Stimulated activated naive CD8-positive, alpha-beta T cell treated with anti-CD3 and anti-CD28 coated beads, Interleukin-15, amount 100 ng/mL, for 72 hours (primary cell): ENCODE measurements around the gene HPS4.

Experiments used
- ATAC-seq: fragments of 150-1000 bp; cut with Tn5 transposase; 2 replicates; pipeline ENCODE4 v1.10.0; 2021; ENCODE audit warnings: mild to moderate bottlenecking, moderate library complexity
- DNase-seq, 2 donors: peaks; one replicate each; pipeline ENCODE4 v3.0.0; 2021 to 2022
- H3K27ac Mint-ChIP-seq, 2 donors: one replicate each; pipeline ENCODE4 v1.8.0; 2022; ENCODE audit warnings: mild to moderate bottlenecking in 2 of 2, mixed read lengths in 2 of 2, moderate library complexity in 2 of 2
- H3K27me3 Mint-ChIP-seq: one replicate; pipeline ENCODE4 v1.8.0; 2022; ENCODE audit warnings: mixed read lengths
- H3K4me1 Mint-ChIP-seq: one replicate; pipeline ENCODE4 v1.8.0; 2022; ENCODE audit warnings: mild to moderate bottlenecking, mixed read lengths
- H3K4me3 Mint-ChIP-seq, 2 donors: one replicate each; pipeline ENCODE4 v1.8.0; 2022; ENCODE audit warnings: mild to moderate bottlenecking in 2 of 2, mixed read lengths in 2 of 2, moderate library complexity in 1 of 2
- H3K9me3 Mint-ChIP-seq, 2 donors: one replicate each; pipeline ENCODE4 v1.8.0; 2022; ENCODE audit warnings: mixed read lengths in 2 of 2

Gene HPS4

GRCh38 chr22:26512149-26512793 lies 28.7 kb upstream of the HPS4 start, which contains the start of gene TFIP11:
Gene TFIP11, minus strand, starts transcription at chr22:26512473. Its CDS starts 2,201 bp downstream, at chr22:26510272.
- Mint-ChIP-seq H3K4me1 (peaks cover 54% of the 10 kb centered on the region), H3K9me3 (no peaks in the 10 kb centered on the region), H3K27ac (peak within 1 kb of the TSS; percentile 97 to 99), H3K4me3 (peak within 1 kb of the TSS; percentile 98 to 100), H3K27me3 (no peaks in the 10 kb centered on the region)
- peak; percentile 83 to 88 for DNase-seq
- peak; percentile 99 for ATAC-seq

GRCh38 chr22:26508148-26508547 lies 24.6 kb upstream of the HPS4 start:
- Mint-ChIP-seq H3K27me3 (no peaks in the 10 kb centered on the region), H3K27ac (no peak overlapping the region), H3K4me3 (no peak overlapping the region), H3K4me1 (peaks cover 48% of the 10 kb centered on the region), H3K9me3 (no peaks in the 10 kb centered on the region)
- DNase-seq (no peak), ATAC-seq (no peak)

GRCh38 chr22:26503758-26504157 lies 20.2 kb upstream of the HPS4 start:
- H3K4me1 Mint-ChIP-seq, result peaks cover 21% of the 10 kb centered on the region
- H3K4me3 Mint-ChIP-seq, result peak overlapping the region; percentile 31 to 40
- ATAC-seq (no peak), DNase-seq (no peak)
- no peaks in the 10 kb centered on the region for H3K9me3 Mint-ChIP-seq
- peak overlapping the region; percentile 90 to 94 for H3K27ac Mint-ChIP-seq
- H3K27me3 Mint-ChIP-seq, result no peaks in the 10 kb centered on the region

- Mint-ChIP-seq H3K27me3 (no peaks in the 10 kb centered on the region), H3K4me3 (peak overlapping the region; percentile 31 to 40)
- DNase-seq, result peak; percentile 44 to 79
Observed at GRCh38 chr22:26502688-26503561, 19.3 kb upstream of the HPS4 start.

GRCh38 chr22:26501996-26502395 lies 18.4 kb upstream of the HPS4 start:
- no peak for DNase-seq
- Mint-ChIP-seq H3K27me3 (no peaks in the 10 kb centered on the region), H3K4me3 (no peak overlapping the region), H3K27ac (no peak overlapping the region), H3K9me3 (no peaks in the 10 kb centered on the region), H3K4me1 (peaks cover 21% of the 10 kb centered on the region)
- no peak for ATAC-seq

More at GRCh38 chr22:26502688-26503561, 19.3 kb upstream of the HPS4 start:
- Mint-ChIP-seq H3K9me3 (no peaks in the 10 kb centered on the region), H3K4me1 (peaks cover 21% of the 10 kb centered on the region), H3K27ac (peak overlapping the region; percentile 90 to 94)
- ATAC-seq, result peak; percentile 97

- ATAC-seq, result no peak
- Mint-ChIP-seq H3K9me3 (no peaks in the 10 kb centered on the region), H3K4me3 (no peak overlapping the region), H3K27me3 (no peaks in the 10 kb centered on the region), H3K4me1 (peaks cover 17% of the 10 kb centered on the region), H3K27ac (no peak overlapping the region)
- DNase-seq, result no peak
Observed at GRCh38 chr22:26499188-26499703, 15.7 kb upstream of the HPS4 start.

GRCh38 chr22:26496456-26496855 lies 12.9 kb upstream of the HPS4 start:
- no peaks in the 10 kb centered on the region for H3K9me3 Mint-ChIP-seq
- H3K4me1 Mint-ChIP-seq, result peaks cover 7% of the 10 kb centered on the region
- no peaks in the 10 kb centered on the region for H3K27me3 Mint-ChIP-seq
- no peak for DNase-seq
- H3K27ac Mint-ChIP-seq, result no peak overlapping the region
- H3K4me3 Mint-ChIP-seq, result no peak overlapping the region
- ATAC-seq, result no peak

- no peak overlapping the region for H3K4me3 Mint-ChIP-seq
- no peak for DNase-seq
- H3K4me1 Mint-ChIP-seq, result peaks cover 7% of the 10 kb centered on the region
- no peaks in the 10 kb centered on the region for H3K27me3 Mint-ChIP-seq
- no peak for ATAC-seq
- H3K27ac Mint-ChIP-seq, result no peak overlapping the region
- H3K9me3 Mint-ChIP-seq, result no peaks in the 10 kb centered on the region
Observed at GRCh38 chr22:26494506-26494905, 10.9 kb upstream of the HPS4 start.

- H3K27me3 Mint-ChIP-seq, result no peaks in the 10 kb centered on the region
- H3K9me3 Mint-ChIP-seq, result no peaks in the 10 kb centered on the region
- no peak for ATAC-seq
- peak overlapping the region in 1 of 2 donors; percentile 5 for H3K27ac Mint-ChIP-seq
- no peak overlapping the region for H3K4me3 Mint-ChIP-seq
- DNase-seq, result no peak
- H3K4me1 Mint-ChIP-seq, result peaks cover 17% of the 10 kb centered on the region
Observed at GRCh38 chr22:26492220-26492619, 8.6 kb upstream of the HPS4 start.

- Mint-ChIP-seq H3K27ac (peak overlapping the region in 1 of 2 donors; percentile 86), H3K4me1 (peaks cover 37% of the 10 kb centered on the region), H3K27me3 (no peaks in the 10 kb centered on the region), H3K9me3 (no peaks in the 10 kb centered on the region), H3K4me3 (no peak overlapping the region)
- DNase-seq (no peak), ATAC-seq (no peak)
Observed at GRCh38 chr22:26489447-26490036, 6.0 kb upstream of the HPS4 start.

GRCh38 chr22:26487996-26488395 lies 4.4 kb upstream of the HPS4 start:
- no peak for DNase-seq
- no peaks in the 10 kb centered on the region for H3K9me3 Mint-ChIP-seq
- H3K4me1 Mint-ChIP-seq, result peaks cover 37% of the 10 kb centered on the region
- ATAC-seq, result no peak
- H3K27ac Mint-ChIP-seq, result peak overlapping the region; percentile 48 to 62
- H3K27me3 Mint-ChIP-seq, result no peaks in the 10 kb centered on the region
- no peak overlapping the region for H3K4me3 Mint-ChIP-seq

GRCh38 chr22:26486394-26486793 lies 2.8 kb upstream of the HPS4 start:
- H3K4me1 Mint-ChIP-seq, result peaks cover 53% of the 10 kb centered on the region
- no peaks in the 10 kb centered on the region for H3K27me3 Mint-ChIP-seq
- ATAC-seq, result no peak
- H3K4me3 Mint-ChIP-seq, result no peak overlapping the region
- H3K27ac Mint-ChIP-seq, result peak overlapping the region; percentile 48 to 91
- DNase-seq, result no peak
- no peaks in the 10 kb centered on the region for H3K9me3 Mint-ChIP-seq

- ATAC-seq (no peak), DNase-seq (no peak)
- H3K27me3 Mint-ChIP-seq, result no peaks in the 10 kb centered on the region
- no peaks in the 10 kb centered on the region for H3K9me3 Mint-ChIP-seq
- peaks cover 58% of the 10 kb centered on the region for H3K4me1 Mint-ChIP-seq
- peak overlapping the region; percentile 98 to 99 for H3K4me3 Mint-ChIP-seq
- peak overlapping the region; percentile 9 to 91 for H3K27ac Mint-ChIP-seq
Observed at GRCh38 chr22:26485806-26486390, 2.3 kb upstream of the HPS4 start.

GRCh38 chr22:26485013-26485412 lies 1.4 kb upstream of the HPS4 start:
- H3K27me3 Mint-ChIP-seq, result no peaks in the 10 kb centered on the region
- H3K27ac Mint-ChIP-seq, result peak overlapping the region in 1 of 2 donors; percentile 82
- ATAC-seq (no peak), DNase-seq (no peak)
- no peaks in the 10 kb centered on the region for H3K9me3 Mint-ChIP-seq
- H3K4me3 Mint-ChIP-seq, result peak overlapping the region; percentile 98 to 99
- H3K4me1 Mint-ChIP-seq, result peaks cover 67% of the 10 kb centered on the region

GRCh38 chr22:26484360-26484706 lies 750 bp upstream of the HPS4 start:
- no peak for DNase-seq

More at GRCh38 chr22:26484360-26484706, 750 bp upstream of the HPS4 start:
- peak overlapping the region; percentile 97 to 98 for H3K27ac Mint-ChIP-seq
- no peaks in the 10 kb centered on the region for H3K9me3 Mint-ChIP-seq
- H3K4me3 Mint-ChIP-seq, result peak overlapping the region; percentile 98 to 99
- H3K27me3 Mint-ChIP-seq, result no peaks in the 10 kb centered on the region
- peaks cover 73% of the 10 kb centered on the region for H3K4me1 Mint-ChIP-seq
- ATAC-seq, result no peak
